ENCODE measurements around the gene ATE1.

The ATE1 gene

DNA sequence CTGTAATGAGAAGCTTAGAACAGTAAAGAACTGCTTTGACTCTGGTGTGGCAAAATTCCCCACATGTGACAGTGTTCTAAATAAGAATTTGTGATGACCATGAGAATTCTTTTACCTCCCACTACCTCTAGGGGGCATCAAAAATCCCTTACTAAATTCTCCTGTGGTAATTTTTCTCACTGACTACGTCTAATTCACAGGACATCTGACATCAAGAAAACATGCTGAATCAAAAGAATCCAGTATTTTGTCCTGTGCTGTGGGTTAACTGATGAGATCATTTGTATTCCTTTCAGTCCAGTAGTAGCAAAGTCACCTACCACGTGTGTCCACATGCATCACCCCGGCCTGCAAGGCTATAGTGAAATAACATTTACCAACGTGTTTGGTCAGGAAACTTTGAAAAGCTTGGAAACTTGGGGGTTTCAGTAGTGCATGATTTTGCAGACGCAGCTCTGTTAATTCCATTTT, 103.8 kb downstream of the ATE1 start:
- no peaks in the 10 kb centered on the region for H3K4me1 ChIP-seq (ENCODE audit: control insufficient read depth, insufficient read depth, low read length, poor library complexity, severe bottlenecking)
- no peaks in the 10 kb centered on the region for H3K27me3 ChIP-seq (replicated peaks; ENCODE audit: control insufficient read depth, insufficient read depth, low read length, poor library complexity, severe bottlenecking)
- no peak for DNase-seq
- H3K4me3 ChIP-seq (ENCODE audit: insufficient read depth, low read depth, low read length, poor library complexity, severe bottlenecking): no peak overlapping the region
- no peaks in the 10 kb centered on the region for H3K36me3 ChIP-seq (ENCODE audit: control insufficient read depth, insufficient read depth, low read length)
- no peaks in the 10 kb centered on the region for H3K9me3 ChIP-seq (ENCODE audit: control insufficient read depth, low read length)
- no peak overlapping the region for H3K27ac ChIP-seq (ENCODE audit: insufficient read depth, low read length, poor library complexity, severe bottlenecking)

DNA sequence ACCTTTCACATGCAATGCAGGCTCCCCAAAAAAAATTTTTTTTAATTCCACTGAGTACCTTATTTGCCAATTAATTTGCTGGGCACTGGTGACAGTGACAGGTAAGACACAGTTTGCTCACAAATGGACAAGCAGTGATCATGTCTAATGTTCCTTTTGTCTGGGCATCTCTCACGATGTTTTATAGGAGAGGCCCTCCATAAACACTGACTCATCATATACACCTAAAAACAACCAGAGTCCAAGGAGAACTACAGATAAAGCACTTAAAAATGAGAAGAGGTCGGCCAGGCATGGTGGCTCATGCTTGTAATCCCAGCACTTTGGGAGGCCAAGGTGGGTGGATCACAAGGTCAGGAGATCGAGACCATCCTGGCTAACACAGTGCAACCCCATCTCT, 105.1 kb downstream of the ATE1 start:
- Histone ChIP-seq H3K9me3 (ENCODE audit: control insufficient read depth, low read length) (no peaks in the 10 kb centered on the region), H3K27me3 (replicated peaks; ENCODE audit: control insufficient read depth, insufficient read depth, low read length, poor library complexity, severe bottlenecking) (no peaks in the 10 kb centered on the region), H3K27ac (ENCODE audit: insufficient read depth, low read length, poor library complexity, severe bottlenecking) (no peak overlapping the region), H3K36me3 (ENCODE audit: control insufficient read depth, insufficient read depth, low read length) (no peaks in the 10 kb centered on the region), H3K4me3 (ENCODE audit: insufficient read depth, low read depth, low read length, poor library complexity, severe bottlenecking) (no peak overlapping the region), H3K4me1 (ENCODE audit: control insufficient read depth, insufficient read depth, low read length, poor library complexity, severe bottlenecking) (no peaks in the 10 kb centered on the region)
- DNase-seq: no peak

DNA sequence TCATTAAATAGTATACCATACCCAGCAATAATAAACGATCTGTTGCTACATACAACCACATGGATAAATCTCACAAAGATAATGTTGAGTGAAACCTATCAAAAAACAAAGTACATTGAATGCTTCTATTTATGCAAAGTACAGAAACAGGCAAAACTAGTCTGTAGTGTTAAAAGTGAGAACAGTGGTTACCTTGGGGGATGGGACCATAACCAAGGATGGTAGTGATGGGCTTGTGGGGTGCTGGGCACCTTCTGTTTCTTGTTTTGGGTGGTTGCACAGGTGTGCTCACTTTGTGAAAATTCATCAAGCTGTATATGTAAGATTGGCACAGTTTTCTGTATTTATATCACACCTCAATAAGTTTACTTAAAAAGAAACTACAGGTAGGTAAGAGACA, 105.7 kb downstream of the ATE1 start:
- Histone ChIP-seq H3K4me3 (ENCODE audit: insufficient read depth, low read depth, low read length, poor library complexity, severe bottlenecking) (no peak overlapping the region), H3K36me3 (ENCODE audit: control insufficient read depth, insufficient read depth, low read length) (no peaks in the 10 kb centered on the region)
- DNase-seq: no peak

DNA sequence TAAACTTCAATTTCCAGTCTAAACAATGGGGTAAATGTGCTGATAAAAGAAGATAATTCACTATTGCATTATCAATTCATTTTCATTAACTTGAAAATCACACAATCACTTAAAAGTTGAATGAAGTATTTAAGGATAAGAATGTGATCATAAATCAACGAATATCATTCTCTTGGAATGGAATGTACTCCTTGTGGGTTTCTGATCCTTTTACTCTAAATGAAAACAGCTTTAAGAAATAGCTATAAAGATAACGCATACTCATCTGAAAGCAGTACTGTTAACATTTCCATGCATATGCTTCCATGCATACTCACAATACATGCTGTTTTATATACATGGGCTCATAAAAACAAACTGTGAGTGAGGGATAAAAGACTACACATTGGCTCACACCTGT, 108.8 kb downstream of the ATE1 start:
- no peak overlapping the region for H3K4me3 ChIP-seq (ENCODE audit: insufficient read depth, low read depth, low read length, poor library complexity, severe bottlenecking)
- no peaks in the 10 kb centered on the region for H3K9me3 ChIP-seq (ENCODE audit: control insufficient read depth, low read length)
- H3K4me1 ChIP-seq (ENCODE audit: control insufficient read depth, insufficient read depth, low read length, poor library complexity, severe bottlenecking): no peaks in the 10 kb centered on the region
- H3K27ac ChIP-seq (ENCODE audit: insufficient read depth, low read length, poor library complexity, severe bottlenecking): no peak overlapping the region
- H3K36me3 ChIP-seq (ENCODE audit: control insufficient read depth, insufficient read depth, low read length): no peaks in the 10 kb centered on the region
- no peak for DNase-seq
- H3K27me3 ChIP-seq (replicated peaks; ENCODE audit: control insufficient read depth, insufficient read depth, low read length, poor library complexity, severe bottlenecking): no peaks in the 10 kb centered on the region

More for the DNA sequence above, 105.7 kb downstream of the ATE1 start:
- H3K9me3 ChIP-seq (ENCODE audit: control insufficient read depth, low read length): no peaks in the 10 kb centered on the region
- no peaks in the 10 kb centered on the region for H3K4me1 ChIP-seq (ENCODE audit: control insufficient read depth, insufficient read depth, low read length, poor library complexity, severe bottlenecking)
- H3K27ac ChIP-seq (ENCODE audit: insufficient read depth, low read length, poor library complexity, severe bottlenecking): no peak overlapping the region
- no peaks in the 10 kb centered on the region for H3K27me3 ChIP-seq (replicated peaks; ENCODE audit: control insufficient read depth, insufficient read depth, low read length, poor library complexity, severe bottlenecking)

DNA sequence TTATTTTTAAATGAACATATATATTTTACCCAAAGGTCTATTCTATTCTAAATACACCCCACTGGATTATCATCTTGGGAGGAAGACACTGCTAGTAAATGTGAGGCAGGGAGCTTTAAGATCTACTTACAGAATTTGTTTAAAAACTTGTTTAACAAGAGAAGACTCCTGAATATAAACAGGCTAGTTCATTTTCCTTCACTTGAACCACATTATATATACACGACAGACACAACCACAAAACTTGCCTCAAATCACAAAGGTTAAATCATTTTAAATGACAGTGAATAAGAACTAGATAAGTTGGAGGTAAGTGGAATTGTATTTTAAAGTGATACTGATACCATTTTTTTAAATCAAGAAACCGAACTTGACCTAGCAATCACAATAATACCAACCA, 109.2 kb downstream of the ATE1 start:
- H3K4me3 ChIP-seq (ENCODE audit: insufficient read depth, low read depth, low read length, poor library complexity, severe bottlenecking): no peak overlapping the region
- no peaks in the 10 kb centered on the region for H3K27me3 ChIP-seq (replicated peaks; ENCODE audit: control insufficient read depth, insufficient read depth, low read length, poor library complexity, severe bottlenecking)
- no peak overlapping the region for H3K27ac ChIP-seq (ENCODE audit: insufficient read depth, low read length, poor library complexity, severe bottlenecking)
- no peaks in the 10 kb centered on the region for H3K36me3 ChIP-seq (ENCODE audit: control insufficient read depth, insufficient read depth, low read length)
- DNase-seq: no peak
- H3K4me1 ChIP-seq (ENCODE audit: control insufficient read depth, insufficient read depth, low read length, poor library complexity, severe bottlenecking): no peaks in the 10 kb centered on the region
- H3K9me3 ChIP-seq (ENCODE audit: control insufficient read depth, low read length): no peaks in the 10 kb centered on the region

DNA sequence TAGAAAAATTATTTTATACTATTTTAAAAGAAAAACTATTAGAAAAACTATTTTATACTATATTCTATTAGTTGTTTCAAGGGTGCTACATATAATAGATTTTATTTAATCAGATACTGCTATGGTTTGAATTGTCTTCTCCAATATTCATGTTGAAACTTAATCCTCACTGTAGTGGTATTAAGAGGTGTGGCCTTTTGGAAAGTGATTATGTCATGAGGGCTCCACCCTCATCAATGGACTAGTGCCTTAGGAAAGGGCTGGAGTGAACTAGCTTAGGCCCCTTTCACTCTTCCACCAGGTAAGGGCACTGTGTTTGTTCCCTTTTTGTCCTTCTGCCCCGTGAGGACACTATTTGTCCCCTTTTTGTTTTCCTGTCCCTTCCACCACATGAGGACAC, 111.6 kb downstream of the ATE1 start:
- H3K27me3 ChIP-seq (replicated peaks; ENCODE audit: control insufficient read depth, insufficient read depth, low read length, poor library complexity, severe bottlenecking): no peaks in the 10 kb centered on the region
- H3K27ac ChIP-seq (ENCODE audit: insufficient read depth, low read length, poor library complexity, severe bottlenecking): no peak overlapping the region
- H3K4me3 ChIP-seq (ENCODE audit: insufficient read depth, low read depth, low read length, poor library complexity, severe bottlenecking): no peak overlapping the region
- no peaks in the 10 kb centered on the region for H3K36me3 ChIP-seq (ENCODE audit: control insufficient read depth, insufficient read depth, low read length)
- DNase-seq: no peak
- no peaks in the 10 kb centered on the region for H3K9me3 ChIP-seq (ENCODE audit: control insufficient read depth, low read length)
- H3K4me1 ChIP-seq (ENCODE audit: control insufficient read depth, insufficient read depth, low read length, poor library complexity, severe bottlenecking): no peaks in the 10 kb centered on the region

DNA sequence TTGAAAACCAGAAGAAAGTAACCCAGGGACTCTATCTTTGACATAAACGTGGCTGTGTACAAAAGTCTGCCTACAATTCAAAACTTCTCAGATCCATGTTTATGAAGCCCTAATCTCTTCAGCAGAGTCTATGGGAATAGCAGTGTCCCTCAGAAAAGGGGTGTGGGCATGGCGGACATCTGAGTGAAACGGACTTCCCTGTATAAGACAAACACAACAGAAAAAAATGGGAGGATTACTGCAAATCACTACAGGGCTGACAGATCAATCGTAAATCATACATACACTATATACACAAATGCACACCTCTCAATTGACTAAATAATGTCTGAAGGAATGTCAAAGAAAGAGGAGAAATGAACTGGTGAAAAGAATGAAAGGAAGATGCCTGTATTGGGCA, 114.0 kb downstream of the ATE1 start:
- DNase-seq: no peak
- Histone ChIP-seq H3K36me3 (ENCODE audit: control insufficient read depth, insufficient read depth, low read length) (no peaks in the 10 kb centered on the region), H3K4me1 (ENCODE audit: control insufficient read depth, insufficient read depth, low read length, poor library complexity, severe bottlenecking) (no peaks in the 10 kb centered on the region), H3K27ac (ENCODE audit: insufficient read depth, low read length, poor library complexity, severe bottlenecking) (no peak overlapping the region), H3K9me3 (ENCODE audit: control insufficient read depth, low read length) (no peaks in the 10 kb centered on the region), H3K27me3 (replicated peaks; ENCODE audit: control insufficient read depth, insufficient read depth, low read length, poor library complexity, severe bottlenecking) (no peaks in the 10 kb centered on the region), H3K4me3 (ENCODE audit: insufficient read depth, low read depth, low read length, poor library complexity, severe bottlenecking) (no peak overlapping the region)

DNA sequence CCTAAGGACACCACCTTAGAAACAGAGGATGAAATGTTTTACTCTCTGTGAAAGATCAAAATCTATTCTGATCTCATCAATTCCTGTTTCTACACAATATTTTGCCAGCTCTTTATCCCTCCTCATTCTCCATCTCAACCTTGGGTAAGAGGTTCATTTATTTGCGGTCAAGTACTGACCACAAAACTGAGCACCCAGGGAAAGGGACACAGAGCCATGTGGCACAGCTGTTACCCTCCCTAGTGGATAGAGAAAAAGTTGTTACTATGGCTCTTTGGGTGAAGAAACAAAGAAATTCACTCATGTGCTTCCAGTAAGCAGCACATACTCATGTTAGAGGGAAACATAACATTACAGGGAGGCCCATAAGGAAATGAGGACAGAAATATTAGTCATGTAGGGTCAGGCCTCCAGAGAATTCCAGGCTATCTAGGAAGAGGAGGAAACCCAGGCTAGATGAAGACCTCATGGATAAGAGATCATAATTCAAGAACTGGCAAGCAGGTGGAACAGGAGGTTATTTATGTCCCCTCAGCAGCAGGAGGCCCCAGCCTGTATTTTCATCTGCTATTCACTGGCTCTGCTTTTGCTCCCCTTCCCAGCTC, 114.5 kb downstream of the ATE1 start:
- DNase-seq: no peak
- H3K27ac ChIP-seq (ENCODE audit: insufficient read depth, low read length, poor library complexity, severe bottlenecking): no peak overlapping the region
- H3K36me3 ChIP-seq (ENCODE audit: control insufficient read depth, insufficient read depth, low read length): no peaks in the 10 kb centered on the region
- H3K4me1 ChIP-seq (ENCODE audit: control insufficient read depth, insufficient read depth, low read length, poor library complexity, severe bottlenecking): no peaks in the 10 kb centered on the region
- no peaks in the 10 kb centered on the region for H3K27me3 ChIP-seq (replicated peaks; ENCODE audit: control insufficient read depth, insufficient read depth, low read length, poor library complexity, severe bottlenecking)
- H3K9me3 ChIP-seq (ENCODE audit: control insufficient read depth, low read length): no peaks in the 10 kb centered on the region
- no peak overlapping the region for H3K4me3 ChIP-seq (ENCODE audit: insufficient read depth, low read depth, low read length, poor library complexity, severe bottlenecking)

DNA sequence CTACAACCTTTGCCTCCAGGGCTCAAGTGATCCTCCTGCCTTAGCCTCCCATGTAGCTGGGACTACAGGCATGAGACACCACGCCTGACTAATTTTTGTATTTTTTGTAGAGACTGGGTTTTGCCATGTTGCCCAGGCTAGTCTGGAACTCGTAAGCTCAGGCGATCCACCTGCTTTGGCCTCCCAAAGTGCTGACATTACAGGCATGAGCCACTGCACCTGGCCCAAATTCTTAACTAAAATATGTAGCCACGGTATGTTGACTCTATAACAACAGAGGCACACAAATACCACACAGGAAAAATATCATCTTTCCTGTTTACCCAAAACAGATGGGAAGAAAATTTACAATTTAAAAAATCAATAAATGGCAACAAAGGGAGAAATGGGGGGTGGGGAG, 115.8 kb downstream of the ATE1 start:
- H3K27me3 ChIP-seq (replicated peaks; ENCODE audit: control insufficient read depth, insufficient read depth, low read length, poor library complexity, severe bottlenecking): no peaks in the 10 kb centered on the region
- H3K4me3 ChIP-seq (ENCODE audit: insufficient read depth, low read depth, low read length, poor library complexity, severe bottlenecking): no peak overlapping the region
- H3K4me1 ChIP-seq (ENCODE audit: control insufficient read depth, insufficient read depth, low read length, poor library complexity, severe bottlenecking): no peaks in the 10 kb centered on the region
- no peak overlapping the region for H3K27ac ChIP-seq (ENCODE audit: insufficient read depth, low read length, poor library complexity, severe bottlenecking)
- DNase-seq: no peak
- H3K9me3 ChIP-seq (ENCODE audit: control insufficient read depth, low read length): no peaks in the 10 kb centered on the region
- H3K36me3 ChIP-seq (ENCODE audit: control insufficient read depth, insufficient read depth, low read length): no peaks in the 10 kb centered on the region

DNA sequence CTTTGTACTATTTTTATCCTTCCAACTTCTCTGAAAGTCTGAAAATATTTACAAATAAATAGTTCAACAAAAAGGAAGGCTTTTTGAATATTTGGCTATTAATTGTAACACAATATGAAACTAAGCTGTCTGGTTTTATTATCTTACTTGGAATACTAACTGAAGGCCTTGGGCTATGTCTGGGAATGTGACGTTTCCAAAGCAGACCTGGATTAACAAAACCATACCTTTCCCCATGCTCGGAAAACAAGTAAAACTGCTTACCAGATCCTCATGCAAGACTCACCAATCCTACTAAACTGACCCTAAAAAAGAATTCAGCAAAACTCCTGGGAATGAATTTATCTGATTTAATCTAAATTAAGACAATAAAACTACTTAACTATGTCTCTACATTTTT, 116.4 kb downstream of the ATE1 start:
- no peaks in the 10 kb centered on the region for H3K4me1 ChIP-seq (ENCODE audit: control insufficient read depth, insufficient read depth, low read length, poor library complexity, severe bottlenecking)
- H3K36me3 ChIP-seq (ENCODE audit: control insufficient read depth, insufficient read depth, low read length): no peaks in the 10 kb centered on the region
- no peak overlapping the region for H3K27ac ChIP-seq (ENCODE audit: insufficient read depth, low read length, poor library complexity, severe bottlenecking)
- no peaks in the 10 kb centered on the region for H3K9me3 ChIP-seq (ENCODE audit: control insufficient read depth, low read length)
- H3K27me3 ChIP-seq (replicated peaks; ENCODE audit: control insufficient read depth, insufficient read depth, low read length, poor library complexity, severe bottlenecking): no peaks in the 10 kb centered on the region
- H3K4me3 ChIP-seq (ENCODE audit: insufficient read depth, low read depth, low read length, poor library complexity, severe bottlenecking): no peak overlapping the region
- no peak for DNase-seq
